GM12872 (cell line): ENCODE results near the gene RP2.

Experiments
- TF ChIP-seq, protein P1 (sequence below): IDR thresholded peaks from 3 replicates; pipeline ENCODE4 v1.5.1; 2011; ENCODE audit warnings: low read depth, mild to moderate bottlenecking, low read length, moderate library complexity; ENCODE audit not compliant: insufficient read depth

Gene RP2

DNA sequence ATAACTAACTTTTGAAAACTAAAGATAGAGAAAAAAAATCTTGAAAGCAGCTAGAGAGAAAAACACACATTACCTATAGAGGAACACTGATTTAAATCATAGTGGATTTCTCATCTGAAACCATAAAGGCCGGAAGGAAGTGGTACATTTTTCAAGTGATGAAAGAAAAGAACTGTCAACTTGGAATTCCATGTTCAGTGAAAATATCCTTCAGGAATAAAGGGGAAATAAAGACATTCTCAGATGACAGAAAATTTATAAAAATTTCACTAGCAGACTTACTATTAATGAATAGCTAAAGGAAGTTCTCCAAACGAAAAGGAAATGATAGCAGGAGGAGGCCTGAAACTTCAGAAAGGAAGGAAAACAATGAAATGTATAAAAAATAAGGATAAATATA, 67.8 kb downstream of the RP2 start:
- TF ChIP-seq, protein P1, sequence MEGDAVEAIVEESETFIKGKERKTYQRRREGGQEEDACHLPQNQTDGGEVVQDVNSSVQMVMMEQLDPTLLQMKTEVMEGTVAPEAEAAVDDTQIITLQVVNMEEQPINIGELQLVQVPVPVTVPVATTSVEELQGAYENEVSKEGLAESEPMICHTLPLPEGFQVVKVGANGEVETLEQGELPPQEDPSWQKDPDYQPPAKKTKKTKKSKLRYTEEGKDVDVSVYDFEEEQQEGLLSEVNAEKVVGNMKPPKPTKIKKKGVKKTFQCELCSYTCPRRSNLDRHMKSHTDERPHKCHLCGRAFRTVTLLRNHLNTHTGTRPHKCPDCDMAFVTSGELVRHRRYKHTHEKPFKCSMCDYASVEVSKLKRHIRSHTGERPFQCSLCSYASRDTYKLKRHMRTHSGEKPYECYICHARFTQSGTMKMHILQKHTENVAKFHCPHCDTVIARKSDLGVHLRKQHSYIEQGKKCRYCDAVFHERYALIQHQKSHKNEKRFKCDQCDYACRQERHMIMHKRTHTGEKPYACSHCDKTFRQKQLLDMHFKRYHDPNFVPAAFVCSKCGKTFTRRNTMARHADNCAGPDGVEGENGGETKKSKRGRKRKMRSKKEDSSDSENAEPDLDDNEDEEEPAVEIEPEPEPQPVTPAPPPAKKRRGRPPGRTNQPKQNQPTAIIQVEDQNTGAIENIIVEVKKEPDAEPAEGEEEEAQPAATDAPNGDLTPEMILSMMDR: no peak

DNA sequence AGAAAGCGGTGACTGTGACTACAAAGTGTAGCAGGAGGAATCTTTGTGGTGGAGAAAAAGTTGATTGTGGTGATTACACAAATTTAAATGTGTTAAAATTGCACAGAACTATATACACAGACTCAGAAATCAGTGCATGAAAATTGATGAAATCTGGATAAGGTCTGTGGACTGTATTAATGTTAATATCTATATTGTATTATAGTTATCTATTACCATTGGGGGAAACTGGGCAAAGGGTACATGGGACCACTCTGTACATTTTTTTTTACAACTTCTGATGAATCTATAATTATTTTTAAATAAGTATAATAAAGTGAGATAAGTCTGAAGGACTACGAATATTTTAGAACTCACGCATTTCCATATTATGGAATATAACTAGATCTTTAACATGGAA, 73.6 kb downstream of the RP2 start:
- TF ChIP-seq, protein P1: no peak

DNA sequence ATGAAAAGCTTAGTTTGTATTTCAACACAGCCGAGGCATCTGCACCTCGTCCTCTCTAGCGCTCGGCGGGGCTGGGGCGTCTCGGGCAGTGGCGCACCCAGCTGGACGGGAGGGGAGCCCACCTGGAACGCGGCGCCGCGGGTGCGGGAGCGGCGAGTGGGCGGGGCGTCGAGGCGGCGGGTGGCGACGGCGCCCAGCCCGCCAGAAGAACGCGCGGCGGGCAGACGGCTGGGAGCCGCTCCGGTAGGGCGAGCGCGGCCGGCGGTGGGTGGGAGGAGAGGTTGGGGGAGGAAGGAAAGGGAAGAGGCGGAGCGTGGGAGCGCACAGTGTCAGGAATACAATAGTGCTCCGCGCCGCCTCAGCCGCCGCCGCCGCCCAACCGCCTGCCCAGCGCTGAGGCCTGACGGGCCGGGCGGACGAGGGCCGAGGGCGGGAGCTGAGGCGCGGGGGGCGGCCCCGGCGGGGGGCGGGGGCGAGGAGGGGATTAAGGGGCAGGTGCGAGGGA, 75.3 kb downstream of the RP2 start, which contains the start of gene JADE3:
TSS of gene JADE3 (plus strand) at position 324 of the 505 bp plus-strand sequence. CDS start 72,474 bp downstream, outside the sequence.
- TF ChIP-seq, protein P1: no peak

DNA sequence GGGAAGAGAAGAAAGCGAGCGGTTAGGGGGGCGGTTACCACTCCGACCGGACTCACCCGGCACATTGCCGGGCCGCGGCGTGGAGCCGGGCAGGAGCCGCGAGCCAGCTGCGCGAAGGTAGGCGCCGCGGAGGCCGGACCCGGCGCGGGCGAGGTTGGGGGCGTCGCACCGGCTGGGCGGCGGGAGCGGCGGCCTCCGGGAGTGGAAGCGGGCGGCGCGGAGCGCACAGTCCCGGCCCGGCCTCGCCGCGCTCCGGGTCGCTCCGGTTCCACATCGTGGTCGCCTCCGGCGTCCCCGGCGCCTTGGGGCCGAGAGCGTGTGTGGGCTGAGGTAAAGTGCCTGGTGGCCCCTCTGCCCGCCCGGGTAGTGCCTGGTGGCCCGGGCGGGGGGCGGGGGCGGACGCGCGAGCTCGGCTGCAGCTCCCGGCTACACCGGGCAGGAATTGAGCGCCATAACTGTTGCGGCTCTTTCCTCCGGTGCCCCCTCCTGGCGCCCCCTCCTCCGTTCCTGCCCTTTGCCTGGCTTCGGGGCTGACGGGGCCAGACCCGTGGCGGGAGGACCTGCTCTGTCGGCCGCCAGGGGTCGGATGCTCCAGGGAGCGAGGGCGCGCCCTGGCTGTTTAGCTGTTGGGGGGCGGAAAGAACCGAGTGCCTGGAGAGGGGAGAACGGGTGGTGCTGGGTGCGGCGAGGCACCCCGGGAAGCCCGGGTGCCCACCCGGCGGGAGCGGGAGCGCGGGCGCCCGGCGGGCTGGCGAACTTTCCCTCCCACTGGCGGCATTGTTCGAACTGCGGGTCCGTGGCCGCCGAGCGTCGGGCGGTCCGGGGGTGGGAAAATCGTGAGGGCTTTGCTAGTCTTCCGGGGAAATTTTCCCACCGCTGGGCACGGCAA, 76.0 kb downstream of the RP2 start:
- TF ChIP-seq, protein P1: peak; percentile 48; the same call in 2 of the 3 replicates

DNA sequence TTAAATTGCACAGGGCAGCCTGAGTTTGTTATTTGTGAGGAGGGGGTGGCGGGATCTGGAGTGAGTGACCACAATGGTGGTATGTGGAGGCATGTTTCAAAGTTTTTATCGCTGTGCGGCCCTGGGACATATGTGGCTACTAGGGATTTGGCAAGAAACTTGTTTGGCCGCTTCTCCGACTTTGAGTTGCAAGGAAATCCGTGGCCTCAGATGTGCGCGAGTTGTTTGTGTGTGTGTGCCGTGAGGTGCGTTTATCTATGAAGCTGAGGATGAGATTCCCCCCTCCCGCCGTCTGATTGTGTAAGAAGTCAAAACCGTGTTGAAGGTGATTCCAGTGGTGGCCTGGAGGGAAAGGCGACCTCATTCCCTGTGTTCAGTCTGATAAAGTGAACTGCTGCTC, 76.8 kb downstream of the RP2 start:
- TF ChIP-seq, protein P1: no peak

DNA sequence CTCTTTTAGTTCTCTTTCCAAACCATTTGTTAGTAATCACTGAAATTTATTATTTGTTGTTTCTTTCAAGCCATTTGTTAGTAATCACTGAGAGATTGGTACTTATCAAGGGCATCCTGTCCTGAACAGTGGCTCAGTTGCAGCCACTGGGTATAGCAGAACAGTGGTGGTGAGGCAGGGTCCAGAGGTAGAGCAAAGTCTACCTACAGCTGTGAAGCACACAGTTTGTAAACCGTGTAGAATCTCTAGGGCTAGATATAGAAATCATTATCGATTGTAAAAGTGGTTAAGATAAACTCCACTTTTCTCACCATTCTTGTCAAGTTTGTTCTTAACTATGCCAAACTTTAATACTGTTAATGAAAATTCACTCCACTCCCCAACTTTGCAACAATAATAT, 79.4 kb downstream of the RP2 start:
- TF ChIP-seq, protein P1: no peak

DNA sequence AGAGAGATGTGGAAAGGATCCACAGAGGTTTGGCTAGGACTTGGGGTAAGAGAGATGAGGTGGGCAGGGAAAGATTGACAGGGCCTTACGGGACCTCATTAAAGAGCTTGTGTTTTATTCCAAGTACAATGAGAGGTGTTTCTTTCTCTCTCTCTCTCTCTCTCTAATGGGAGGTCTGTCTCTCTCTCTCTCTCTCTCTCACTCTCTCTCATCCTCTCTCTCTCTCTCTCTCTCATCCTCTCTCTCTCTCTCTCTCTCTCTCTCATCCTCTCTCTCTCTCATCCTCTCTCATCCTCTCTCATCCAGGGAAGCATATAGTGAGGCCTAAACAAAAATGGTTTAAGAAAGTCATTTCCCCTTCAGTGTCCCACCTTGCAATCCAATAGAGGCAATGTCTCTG, 80.8 kb downstream of the RP2 start:
- TF ChIP-seq, protein P1: no peak
